GM12875 (cell line): Measurements from ENCODE around the gene RSPRY1.

ENCODE experiments used
- H3K4me3 ChIP-seq: one replicate; pipeline ENCODE4 v1.5.1; 2011; ENCODE audit warnings: low read depth, low read length, control low read depth
- CTCF ChIP-seq: IDR thresholded peaks from 2 replicates; pipeline ENCODE4 v1.5.1; 2011; ENCODE audit warnings: low read depth, mild to moderate bottlenecking, control low read depth, inconsistent platforms, low read length, moderate library complexity, borderline replicate concordance; ENCODE audit not compliant: insufficient read depth

RSPRY1 gene

DNA sequence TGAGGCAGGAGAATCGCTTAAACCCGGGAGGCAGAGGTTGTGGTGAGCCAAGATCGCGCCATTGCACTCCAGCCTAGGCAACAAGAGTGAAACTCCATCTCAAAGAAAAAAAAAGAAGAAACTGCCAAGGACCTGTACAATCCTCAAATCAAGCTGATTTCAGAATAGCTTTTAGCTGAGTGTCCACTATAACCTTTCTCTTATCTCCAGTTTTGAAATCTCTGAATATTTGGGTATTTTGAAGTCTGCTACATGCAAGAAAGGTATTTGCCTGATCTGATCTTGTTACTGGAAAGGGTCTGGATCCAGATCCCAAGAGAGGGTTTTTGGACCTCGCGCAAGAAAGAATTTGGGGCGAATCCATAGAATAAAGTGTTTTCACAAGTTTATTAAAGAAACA lies 39.8 kb downstream of the RSPRY1 start:
- no peak overlapping the region for H3K4me3 ChIP-seq
- no peak for TF ChIP-seq CTCF

DNA sequence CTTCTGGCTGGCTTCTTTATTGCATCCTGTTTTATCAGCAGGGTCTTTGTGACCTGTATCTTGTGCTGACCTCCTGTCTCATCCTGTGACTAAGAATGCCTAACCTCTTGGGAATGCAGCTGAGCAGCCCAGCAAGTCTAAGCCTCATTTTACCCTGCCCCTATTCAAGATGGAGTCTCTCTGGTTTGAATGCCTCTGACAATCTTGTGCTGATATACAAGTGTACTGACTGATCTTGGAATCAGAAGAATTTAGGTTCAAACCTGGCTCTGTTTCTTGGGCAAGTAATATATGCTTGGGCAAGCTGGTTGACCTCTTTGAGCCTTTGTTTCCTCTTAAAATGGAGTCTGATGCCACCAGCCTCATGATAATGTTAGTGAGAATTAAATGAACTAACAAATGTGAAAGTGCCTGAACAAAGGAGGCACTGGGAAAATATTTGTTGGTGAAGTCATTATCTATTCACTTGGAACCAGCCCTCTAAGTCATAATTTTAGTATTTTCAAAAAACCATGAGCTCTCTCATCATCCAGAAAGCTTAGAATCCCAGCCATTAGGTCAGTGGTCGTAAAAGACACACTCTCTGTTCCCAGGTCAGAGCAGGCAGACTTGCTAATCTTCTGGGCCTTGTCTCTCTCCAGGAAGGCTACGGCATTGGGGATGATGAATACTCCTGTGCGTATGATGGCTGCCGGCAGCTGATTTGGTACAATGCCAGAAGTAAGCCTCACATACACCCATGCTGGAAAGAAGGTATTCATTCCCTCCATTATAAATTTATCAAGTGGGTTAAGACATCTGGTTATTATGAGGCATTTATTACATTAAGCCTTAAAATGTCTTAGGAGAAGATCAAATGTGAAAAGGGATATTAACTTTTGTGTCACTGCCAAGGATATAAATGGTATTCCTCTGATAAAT lies 40.8 kb downstream of the RSPRY1 start:
- TF ChIP-seq CTCF = no peak

GRCh38 chr16:57229079-57229478 lies 43.0 kb downstream of the RSPRY1 start:
- no peak for TF ChIP-seq CTCF
- no peak overlapping the region for H3K4me3 ChIP-seq

More for the DNA sequence above, 40.8 kb downstream of the RSPRY1 start:
- no peak overlapping the region for H3K4me3 ChIP-seq

GRCh38 chr16:57231821-57232350 lies 45.8 kb downstream of the RSPRY1 start:
- no peak overlapping the region for H3K4me3 ChIP-seq
- TF ChIP-seq CTCF = no peak

- TF ChIP-seq CTCF = no peak
- H3K4me3 ChIP-seq = no peak overlapping the region
Observed at GRCh38 chr16:57233944-57234706, 48.0 kb downstream of the RSPRY1 start.

DNA sequence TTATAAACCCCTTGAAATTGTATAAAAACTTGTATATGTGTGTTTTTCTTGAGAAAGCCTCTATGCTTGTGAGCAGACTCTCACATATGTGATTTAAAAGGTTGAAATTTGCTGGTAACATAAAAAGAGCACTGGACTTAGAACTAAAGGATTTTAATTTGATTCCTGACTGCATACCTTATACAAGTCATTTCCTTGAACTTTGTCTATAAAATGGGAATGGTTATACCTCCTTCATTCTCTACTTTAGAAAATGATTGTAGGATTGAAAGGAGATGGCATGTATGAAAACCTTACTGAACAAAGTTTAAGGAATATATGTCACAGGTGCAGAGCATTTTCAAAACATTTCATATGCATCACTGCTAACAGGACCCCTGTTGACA lies 48.6 kb downstream of the RSPRY1 start:
- no peak for TF ChIP-seq CTCF
- H3K4me3 ChIP-seq = no peak overlapping the region
